ENCODE results near the gene LGMN. TPM values are rescaled to one million over a fixed set of nuclear protein-coding genes. Genes with fewer than 3 reads are reported as not detected.

LGMN gene
- total and polyA plus RNA-seq, 2 of the 8 experiments (the other 6 are each of a cell fraction or from before 2014, with no cell fraction given), result 57.4 to 83.4 TPM

GRCh38 chr14:92794961-92795360 lies 46.5 kb upstream of the LGMN start (continued):
- no peak for TF ChIP-seq CHD7 (IDR thresholded peaks at IDR 0.05; ENCODE audit: insufficient replicate concordance, low read length)
- TF ChIP-seq, protein P1, sequence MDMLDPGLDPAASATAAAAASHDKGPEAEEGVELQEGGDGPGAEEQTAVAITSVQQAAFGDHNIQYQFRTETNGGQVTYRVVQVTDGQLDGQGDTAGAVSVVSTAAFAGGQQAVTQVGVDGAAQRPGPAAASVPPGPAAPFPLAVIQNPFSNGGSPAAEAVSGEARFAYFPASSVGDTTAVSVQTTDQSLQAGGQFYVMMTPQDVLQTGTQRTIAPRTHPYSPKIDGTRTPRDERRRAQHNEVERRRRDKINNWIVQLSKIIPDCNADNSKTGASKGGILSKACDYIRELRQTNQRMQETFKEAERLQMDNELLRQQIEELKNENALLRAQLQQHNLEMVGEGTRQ (IDR thresholded peaks at IDR 0.05; ENCODE audit: low read length), result no peak
- TF ChIP-seq, protein P2, sequence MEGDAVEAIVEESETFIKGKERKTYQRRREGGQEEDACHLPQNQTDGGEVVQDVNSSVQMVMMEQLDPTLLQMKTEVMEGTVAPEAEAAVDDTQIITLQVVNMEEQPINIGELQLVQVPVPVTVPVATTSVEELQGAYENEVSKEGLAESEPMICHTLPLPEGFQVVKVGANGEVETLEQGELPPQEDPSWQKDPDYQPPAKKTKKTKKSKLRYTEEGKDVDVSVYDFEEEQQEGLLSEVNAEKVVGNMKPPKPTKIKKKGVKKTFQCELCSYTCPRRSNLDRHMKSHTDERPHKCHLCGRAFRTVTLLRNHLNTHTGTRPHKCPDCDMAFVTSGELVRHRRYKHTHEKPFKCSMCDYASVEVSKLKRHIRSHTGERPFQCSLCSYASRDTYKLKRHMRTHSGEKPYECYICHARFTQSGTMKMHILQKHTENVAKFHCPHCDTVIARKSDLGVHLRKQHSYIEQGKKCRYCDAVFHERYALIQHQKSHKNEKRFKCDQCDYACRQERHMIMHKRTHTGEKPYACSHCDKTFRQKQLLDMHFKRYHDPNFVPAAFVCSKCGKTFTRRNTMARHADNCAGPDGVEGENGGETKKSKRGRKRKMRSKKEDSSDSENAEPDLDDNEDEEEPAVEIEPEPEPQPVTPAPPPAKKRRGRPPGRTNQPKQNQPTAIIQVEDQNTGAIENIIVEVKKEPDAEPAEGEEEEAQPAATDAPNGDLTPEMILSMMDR (IDR thresholded peaks at IDR 0.05; ENCODE audit: control extremely low read depth in 1 of 3, insufficient read depth in 1 of 3, low read depth in 1 of 3, low read length in 3 of 3), result no peak
- TF ChIP-seq ATF2 (IDR thresholded peaks at IDR 0.05; ENCODE audit: low read length), result no peak
- no peak for TF ChIP-seq GABPA (IDR thresholded peaks at IDR 0.05; ENCODE audit: borderline replicate concordance, insufficient read depth, low read length)
- TF ChIP-seq TBP (IDR thresholded peaks at IDR 0.05; ENCODE audit: low read depth, low read length), result no peak

All from H1 (cell line).